KOPT-K1 (cell line): Measurements from ENCODE around the gene NCAPH2.
A peak's percentile ranks its signal among the peaks of the same experiment; 100 is the strongest.

Experiments
- H3K27ac ChIP-seq: fragments of 200-600 bp; sonication (generic); 2 replicates; pipeline ENCODE4 v1.5.1; 2016; ENCODE audit warnings: antibody characterized with exemption, mild to moderate bottlenecking, low read depth, low read length; ENCODE audit not compliant: poor library complexity, severe bottlenecking
- H3K36me3 ChIP-seq: fragments of 200-600 bp; sonication (generic); 2 replicates; pipeline ENCODE4 v1.5.1; 2017; ENCODE audit warnings: antibody characterized with exemption, mild to moderate bottlenecking, low read length, moderate library complexity; ENCODE audit not compliant: insufficient read depth
- H3K9me3 ChIP-seq: fragments of 200-600 bp; sonication (generic); 2 replicates; pipeline ENCODE4 v1.5.1; 2017; ENCODE audit warnings: antibody characterized with exemption, low read length, mild to moderate bottlenecking; ENCODE audit not compliant: insufficient read depth, poor library complexity, severe bottlenecking

NCAPH2 gene

DNA sequence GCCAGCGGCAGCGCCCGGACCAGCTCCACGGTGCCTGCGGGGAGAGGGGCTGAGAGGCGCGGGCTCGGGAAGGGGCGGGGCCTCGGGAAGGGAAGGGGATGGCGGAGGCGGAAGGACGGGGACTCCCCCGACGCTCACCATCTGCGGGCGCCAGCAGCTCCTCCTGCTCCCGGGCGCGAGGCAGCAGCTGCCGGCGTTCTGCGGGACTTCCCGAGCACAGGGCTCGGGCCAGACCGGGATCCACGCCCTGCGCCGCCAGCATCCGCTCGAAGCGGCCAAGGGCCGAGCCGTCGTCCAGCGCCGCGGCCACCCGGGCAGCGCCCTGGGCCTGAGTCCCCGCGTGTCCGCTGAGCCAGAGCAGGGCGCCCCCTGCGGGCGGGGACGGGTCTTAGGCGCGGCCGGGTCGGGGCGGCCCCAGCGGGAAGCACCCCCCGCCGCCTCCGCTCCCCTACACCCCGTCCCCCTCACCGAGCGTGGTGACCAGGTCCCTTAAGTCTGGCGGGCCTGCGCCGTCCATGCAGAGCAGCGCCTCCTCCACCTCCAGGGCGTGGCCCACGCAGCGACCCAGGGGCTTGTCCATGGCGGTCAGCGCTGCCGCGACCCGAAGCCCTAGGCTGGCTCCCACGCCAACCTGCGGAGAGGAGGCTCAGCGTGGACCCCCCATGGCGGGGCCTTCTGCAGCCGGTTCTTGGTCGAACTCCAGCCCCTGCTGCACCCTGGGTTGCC lies 18.2 kb downstream of the NCAPH2 start:
- Histone ChIP-seq H3K36me3 (peaks cover 34% of the 10 kb centered on the region), H3K9me3 (peaks cover 8% of the 10 kb centered on the region), H3K27ac (peak overlapping the region; percentile 93)

DNA sequence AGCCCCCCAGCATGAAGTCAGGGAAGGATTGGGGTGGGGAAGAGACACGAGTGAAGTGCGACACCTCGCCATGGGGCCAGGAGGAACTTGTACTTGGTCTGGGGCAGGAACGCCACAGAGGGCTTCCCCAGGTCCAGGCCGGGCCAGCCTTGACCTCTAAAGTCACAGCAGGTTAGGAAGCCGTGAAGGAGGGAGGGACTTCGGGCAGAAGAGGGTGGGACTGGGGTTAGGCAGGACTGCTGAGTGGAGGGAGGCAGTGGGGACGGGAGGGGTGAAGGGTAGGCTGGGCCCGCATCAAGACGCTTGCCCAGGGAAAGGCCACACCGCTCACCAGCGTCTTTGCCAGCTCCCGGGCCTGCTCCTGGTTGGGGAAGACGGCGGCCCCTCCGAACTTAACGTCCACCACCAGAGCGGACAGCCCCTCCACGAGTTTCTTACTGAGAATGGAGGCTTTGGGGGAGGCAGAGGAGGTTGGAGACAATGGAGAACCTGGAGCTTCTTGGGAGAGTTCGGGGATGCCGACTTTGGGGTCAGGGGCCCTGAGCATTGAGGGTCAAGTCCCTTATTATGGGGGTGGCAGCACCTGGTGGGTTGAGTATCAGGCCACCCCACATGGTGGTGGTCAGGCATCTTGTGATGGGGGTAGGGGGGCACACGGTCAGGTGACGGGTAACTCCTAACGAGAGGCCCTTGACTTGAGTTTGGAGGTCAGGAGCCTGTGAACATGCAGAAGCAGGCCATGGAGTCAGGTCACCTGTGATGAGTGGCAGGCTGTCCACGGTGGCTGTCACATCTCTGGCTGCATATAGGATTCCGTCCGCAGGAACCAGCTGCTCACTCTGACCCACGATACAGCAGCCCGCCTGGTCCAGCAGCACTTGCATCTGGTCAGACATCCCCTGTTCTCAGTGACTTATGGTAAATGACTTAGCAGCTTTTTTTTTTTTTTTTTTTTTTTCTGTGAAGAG lies 19.1 kb downstream of the NCAPH2 start:
- Histone ChIP-seq H3K9me3 (peaks cover 10% of the 10 kb centered on the region), H3K27ac (peak overlapping the region; percentile 93), H3K36me3 (peaks cover 25% of the 10 kb centered on the region)

DNA sequence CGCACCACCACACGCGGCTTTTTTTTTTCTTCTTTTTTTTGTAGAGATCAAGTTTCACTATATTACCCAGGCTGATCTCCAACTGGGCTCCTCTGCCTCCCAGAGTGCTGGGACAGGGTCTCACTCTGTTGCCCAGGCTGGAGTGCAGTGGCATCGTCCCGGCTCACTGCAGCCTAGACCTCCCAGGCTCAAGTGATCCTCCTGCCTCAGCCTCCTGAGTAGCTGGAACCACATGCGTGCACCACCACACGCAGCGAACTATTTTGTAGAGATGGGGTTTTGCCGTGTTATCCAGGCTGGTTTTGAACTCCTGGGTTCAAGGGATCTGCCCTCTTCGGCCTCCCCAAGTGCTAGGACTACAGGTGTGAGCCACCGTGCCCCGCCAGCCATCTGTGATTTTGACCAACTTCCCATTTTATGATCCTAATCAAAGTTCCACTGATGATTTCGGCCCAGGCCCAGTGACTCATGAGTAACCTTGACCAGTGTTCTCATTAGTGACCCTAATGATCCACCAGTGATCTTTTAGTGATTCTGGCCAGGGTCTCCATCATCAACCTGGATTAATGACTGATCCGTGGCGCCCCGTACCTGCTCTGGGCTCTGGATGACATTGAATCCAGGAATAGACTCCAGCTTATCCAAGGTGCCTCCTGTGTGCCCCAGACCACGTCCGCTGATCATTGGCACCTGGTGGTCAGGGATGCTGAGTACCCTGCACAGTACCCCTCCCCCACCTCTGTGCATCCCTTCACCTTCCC lies 20.1 kb downstream of the NCAPH2 start:
- peaks cover 15% of the 10 kb centered on the region for H3K36me3 ChIP-seq
- no peak overlapping the region for H3K27ac ChIP-seq
- H3K9me3 ChIP-seq, result peaks cover 10% of the 10 kb centered on the region

DNA sequence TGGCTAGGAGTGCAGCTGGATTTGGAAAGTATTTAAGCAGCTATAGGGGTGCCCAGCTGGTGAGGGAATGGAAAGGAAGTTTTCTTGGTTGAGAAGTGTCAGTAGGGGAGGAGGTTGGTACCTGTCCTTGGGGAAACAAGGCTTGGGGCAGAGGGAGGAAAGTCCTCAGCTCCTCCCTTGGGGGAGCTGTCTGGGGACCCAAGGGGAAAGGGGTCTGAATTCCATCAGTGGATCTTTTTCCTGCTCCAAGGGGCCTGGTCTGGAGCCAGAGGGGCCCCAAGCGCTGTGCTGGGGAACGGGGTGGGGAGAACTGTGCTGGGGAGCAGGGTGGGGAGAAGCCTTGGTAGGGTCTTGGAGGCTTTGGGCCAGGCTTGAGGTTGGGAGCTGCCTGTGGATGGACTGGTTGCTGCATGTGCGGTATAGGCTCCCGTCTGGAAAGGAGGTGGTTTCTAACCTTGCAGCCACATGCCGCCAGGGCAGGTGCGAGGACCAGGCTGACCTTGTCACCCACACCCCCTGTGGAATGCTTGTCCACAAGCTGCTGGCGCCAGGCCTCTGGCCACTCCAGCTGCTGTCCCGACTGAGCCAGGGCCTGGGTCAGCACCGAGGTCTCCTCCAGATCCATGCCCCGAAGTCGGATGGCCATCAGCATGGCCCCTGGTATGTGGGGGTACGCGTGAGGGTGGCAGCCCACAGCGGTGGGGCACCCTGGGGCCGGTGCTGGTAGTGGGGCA lies 20.8 kb downstream of the NCAPH2 start:
- Histone ChIP-seq H3K36me3 (peaks cover 8% of the 10 kb centered on the region), H3K27ac (no peak overlapping the region), H3K9me3 (peaks cover 10% of the 10 kb centered on the region)

DNA sequence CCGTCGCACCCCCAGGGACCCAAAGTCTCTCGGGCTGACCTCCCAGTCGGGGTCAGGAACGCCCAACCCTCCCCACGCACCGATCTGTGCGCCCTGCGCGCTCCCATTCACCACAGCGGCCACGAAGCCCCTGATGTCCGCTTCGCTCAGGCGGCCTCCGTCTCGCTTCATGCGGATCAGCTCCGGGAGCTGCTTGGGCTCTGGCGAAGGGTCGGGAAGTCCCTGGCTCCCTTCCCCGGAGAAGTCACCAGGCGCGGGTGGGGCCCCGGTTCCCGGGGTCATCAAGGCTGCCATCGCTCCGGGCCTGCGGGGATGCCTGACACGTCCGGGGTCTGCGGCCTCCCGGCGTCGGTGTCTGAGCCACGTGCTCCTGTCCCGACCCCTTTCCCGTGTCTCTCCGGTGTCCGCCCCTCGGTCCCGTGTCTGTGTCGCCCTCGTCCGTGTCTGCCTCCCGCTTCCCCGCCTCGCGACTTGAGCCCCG lies 21.4 kb downstream of the NCAPH2 start:
- Histone ChIP-seq H3K27ac (no peak overlapping the region), H3K36me3 (peaks cover 2% of the 10 kb centered on the region; the same call in 1 of the 2 replicates), H3K9me3 (peaks cover 10% of the 10 kb centered on the region)

DNA sequence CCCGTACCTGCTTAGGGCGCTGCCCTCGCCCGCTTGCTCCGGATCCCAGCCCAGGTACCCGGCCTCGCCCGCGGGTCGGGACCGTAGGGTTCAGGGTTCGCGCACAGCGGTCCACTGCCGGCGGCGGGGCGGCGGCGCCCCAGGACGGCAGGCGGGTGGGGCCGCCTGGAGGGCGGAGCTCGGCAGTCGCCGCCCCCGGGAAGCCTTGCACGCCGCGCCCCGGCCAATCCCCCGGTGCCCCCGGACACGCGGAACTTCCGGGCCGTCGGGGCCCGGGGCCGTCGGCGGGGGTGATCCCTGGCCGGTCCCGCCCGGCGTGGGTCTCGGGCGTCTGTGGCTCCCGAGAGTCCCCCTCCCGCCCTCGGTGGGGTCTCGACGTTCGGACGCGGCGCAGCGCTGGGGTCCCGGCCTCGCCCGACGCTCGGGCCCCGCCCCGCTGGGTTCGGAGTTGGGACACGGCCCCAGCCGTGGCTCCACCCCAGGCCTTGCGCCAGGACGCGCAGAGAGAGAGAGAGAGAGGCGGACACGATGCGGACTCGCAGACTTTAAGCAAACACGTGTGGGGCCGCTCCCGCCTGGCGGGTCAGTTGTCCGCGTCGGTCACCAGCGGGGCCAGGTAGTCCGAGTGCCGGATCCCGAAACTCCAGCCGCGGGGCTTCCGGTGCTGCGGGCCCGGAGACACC lies 22.0 kb downstream of the NCAPH2 start, which contains the start of gene TYMP:
Gene TYMP (minus strand): TSS at position 116 of the 683 bp plus-strand sequence. CDS start 303 bp downstream, outside the sequence.
- no peak within 1 kb of the TSS for H3K27ac ChIP-seq
- peaks cover 10% of the 10 kb centered on the region for H3K9me3 ChIP-seq
- H3K36me3 ChIP-seq, result no peaks in the 10 kb centered on the region

DNA sequence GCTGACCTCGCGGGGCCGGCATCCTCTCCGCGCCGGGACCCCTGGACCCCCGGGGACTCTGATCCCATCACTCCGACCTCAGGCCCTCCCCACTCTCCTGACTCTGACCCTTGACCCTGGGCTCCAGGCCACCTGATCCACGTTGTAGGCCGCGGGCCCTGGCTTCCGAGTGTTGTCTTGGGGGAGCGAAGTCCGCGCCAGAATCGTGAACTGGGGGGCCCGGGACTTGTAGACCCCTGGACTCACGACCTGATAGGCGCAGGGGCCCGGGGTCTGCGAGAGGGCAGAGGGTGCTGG lies 22.5 kb downstream of the NCAPH2 start:
- Histone ChIP-seq H3K36me3 (no peaks in the 10 kb centered on the region), H3K9me3 (peaks cover 10% of the 10 kb centered on the region), H3K27ac (no peak overlapping the region)

DNA sequence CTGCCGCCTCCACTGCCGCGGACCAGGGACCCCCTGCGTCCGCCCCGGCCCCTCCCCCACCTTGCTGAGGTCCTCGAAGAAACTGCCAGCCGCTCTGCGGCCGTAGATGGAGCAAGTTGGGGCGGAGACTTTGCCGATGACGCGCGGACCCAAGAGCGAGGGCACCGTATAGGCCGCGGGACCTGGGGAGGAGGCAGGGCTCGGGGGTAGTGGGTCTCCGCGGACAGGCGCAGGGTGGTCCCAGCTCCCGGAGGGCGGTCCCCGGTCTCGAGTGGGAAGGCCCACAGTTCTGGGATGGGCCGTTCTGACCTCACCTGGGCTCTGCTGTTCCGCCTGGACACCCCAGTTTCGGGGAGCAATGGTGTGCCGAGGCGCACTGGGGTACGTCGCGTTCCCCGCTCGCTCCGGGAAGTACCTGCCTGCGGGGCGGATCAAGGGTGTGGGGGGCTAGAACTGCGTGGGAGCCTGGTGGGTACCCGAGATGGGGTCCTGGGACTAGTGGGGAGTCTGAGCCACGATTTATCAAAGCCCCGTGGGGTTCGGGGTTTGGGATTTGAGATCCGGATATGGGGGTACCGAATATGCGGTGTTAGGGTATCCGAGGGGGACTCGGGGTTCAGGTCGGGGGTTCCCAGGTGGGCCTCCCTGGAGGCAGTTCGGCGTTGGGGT lies 23.0 kb downstream of the NCAPH2 start:
- Histone ChIP-seq H3K27ac (no peak overlapping the region), H3K36me3 (no peaks in the 10 kb centered on the region), H3K9me3 (peaks cover 10% of the 10 kb centered on the region)

DNA sequence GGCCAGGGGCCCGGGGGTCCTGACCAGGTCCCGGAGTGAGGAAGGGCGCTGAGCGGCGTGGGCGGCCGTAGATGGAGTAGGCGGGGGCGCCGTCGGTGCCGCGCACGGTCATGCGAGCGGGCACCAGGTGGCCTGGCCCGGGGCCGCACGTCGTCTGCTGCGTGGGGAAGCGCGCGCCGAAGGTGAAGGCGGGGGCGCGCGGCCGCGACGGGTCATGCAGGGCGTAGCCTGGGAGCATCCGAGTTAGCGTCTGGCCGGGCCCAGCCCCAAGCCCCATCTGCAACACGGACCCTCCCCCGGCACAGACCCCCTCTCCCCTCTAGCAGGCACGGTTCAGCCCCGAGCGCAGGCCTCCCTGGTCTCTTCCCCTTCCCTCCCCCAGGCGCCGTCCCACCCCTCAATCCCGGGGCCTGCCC lies 23.5 kb downstream of the NCAPH2 start:
- H3K36me3 ChIP-seq, result no peaks in the 10 kb centered on the region
- H3K27ac ChIP-seq, result no peak overlapping the region
- H3K9me3 ChIP-seq, result peaks cover 10% of the 10 kb centered on the region

DNA sequence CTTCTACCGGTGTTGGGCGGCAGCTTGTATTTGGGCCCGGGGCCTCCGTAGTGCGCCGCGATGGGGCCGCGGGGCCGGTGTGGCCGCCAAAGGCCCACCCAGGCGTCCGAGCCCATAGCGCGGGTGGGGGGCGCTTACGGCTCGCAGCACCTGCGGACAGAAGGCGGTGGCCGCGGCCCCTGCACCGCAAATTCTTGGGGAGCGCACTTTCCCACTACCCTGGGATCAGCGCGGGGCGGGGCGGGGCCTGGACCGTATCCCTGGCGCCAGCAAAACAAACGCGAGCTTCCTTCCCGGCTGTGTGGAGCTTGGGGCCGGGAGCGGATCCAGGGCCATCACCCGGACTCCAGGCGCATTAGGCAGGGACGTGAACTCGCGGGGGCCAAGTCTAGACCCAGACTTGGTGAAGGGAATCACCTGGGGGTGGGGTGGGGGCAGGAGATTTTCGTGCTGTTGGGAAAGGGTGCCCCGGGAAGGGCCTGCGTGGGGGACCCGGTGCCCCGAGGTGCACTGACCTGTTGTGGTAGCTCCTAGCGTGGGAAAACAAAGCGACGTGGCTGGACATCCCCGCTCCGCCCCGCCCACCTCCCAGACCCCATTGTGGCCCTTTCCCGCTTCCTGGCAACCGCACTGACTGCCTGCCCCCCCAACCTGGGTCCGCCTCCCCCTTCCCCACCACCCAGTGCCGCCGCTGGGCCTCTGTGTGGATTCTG lies 24.1 kb downstream of the NCAPH2 start:
- Histone ChIP-seq H3K36me3 (no peaks in the 10 kb centered on the region), H3K9me3 (peaks cover 10% of the 10 kb centered on the region), H3K27ac (no peak overlapping the region)

DNA sequence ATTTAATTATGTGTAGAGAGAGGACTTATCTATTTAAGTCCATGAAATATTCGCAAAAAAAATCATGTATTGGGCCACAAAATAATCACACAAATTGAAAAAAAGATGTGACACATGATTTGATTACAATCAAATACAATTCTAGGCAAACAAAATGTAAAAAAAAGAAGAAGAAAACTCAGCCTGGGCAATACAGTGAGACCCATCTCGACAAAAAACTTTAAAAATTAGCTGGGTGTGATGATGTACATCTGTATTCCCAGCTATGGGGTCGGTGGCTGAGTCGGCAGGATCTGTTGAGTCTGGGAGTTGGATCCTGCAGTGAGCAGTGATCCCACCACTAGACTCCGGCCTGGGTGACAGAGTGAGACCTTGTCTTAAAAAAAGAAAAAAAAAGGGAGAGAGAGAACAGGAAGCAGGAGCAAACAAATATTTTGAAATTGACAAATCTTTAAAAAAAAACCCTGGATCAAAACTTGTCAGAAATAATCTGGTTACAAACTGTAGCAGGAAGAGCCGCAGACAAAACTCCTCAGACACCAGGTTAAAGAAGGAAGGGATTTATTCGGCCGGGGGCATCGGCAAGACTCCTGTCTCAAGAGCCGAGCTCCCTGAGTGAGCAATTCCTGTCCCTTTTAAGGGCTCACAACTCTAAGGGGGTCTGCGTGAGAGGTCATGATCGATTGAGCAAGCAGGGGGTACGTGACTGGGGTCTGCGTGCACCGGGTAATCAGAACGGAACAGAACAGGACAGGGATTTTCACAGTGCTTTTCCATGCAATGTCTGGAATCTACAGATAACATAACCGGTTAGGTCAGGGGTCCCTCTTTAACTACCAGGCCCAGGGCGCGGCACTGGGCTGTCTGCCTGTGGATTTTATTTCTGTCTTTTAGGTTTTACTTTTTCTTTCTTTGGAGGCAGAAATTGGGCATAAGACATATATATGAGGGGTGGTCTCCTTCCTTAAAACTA lies 25.1 kb downstream of the NCAPH2 start:
- H3K36me3 ChIP-seq, result no peaks in the 10 kb centered on the region
- no peak overlapping the region for H3K27ac ChIP-seq
- peaks cover 10% of the 10 kb centered on the region for H3K9me3 ChIP-seq
